K562 (cell line): ENCODE results near the gene DNAJB4. TPM values are rescaled to one million over a fixed set of nuclear protein-coding genes. Genes with fewer than 3 reads are reported as not detected.

Experiments
- ATAC-seq: fragments of 200-7000 bp; cut with Tn5 transposase; 3 replicates; pipeline ENCODE4 v1.9.1; 2020; ENCODE audit warnings: moderate library complexity
- BruUV-seq: library from RNA; stranded (reverse); fragments of 400-500 nt; replicated peaks from 2 replicates; lab custom pipeline; 2021; lab: Mats Ljungman, UMichigan
- CTCF ChIA-PET: fragments of 300-600 bp; formaldehyde crosslinking; extraction: SDS; loops from one replicate; lab custom pipeline; 2021; ENCODE audit warnings: low intra/inter-chr PET ratio; lab: Yijun Ruan, JAX
- POLR2A ChIA-PET: fragments of 300-600, 350-650 bp; sonication (Branson Sonifier 250); formaldehyde crosslinking; extraction: SDS; loops from one replicate; lab custom pipeline; 2021; ENCODE audit warnings: antibody characterized with exemption, inconsistent platforms; lab: Yijun Ruan, JAX
- DNase-seq, 4 experiments: peaks; one replicate each; pipeline versions ENCODE4 v3.0.0 to v3.0.0-alpha.2; 2011 to 2018; ENCODE audit warnings: low spot score in 3 of 4, mixed read lengths in 3 of 4; ENCODE audit errors: extremely low read depth in 1 of 4
- FAIRE-seq: peaks from 2 replicates; lab custom pipeline; 2011; peaks lifted over from hg19 to GRCh38; lab: Jason Lieb, UNC
- H2AFZ ChIP-seq: 2 replicates; pipeline ENCODE4 v1.6.0; 2011; ENCODE audit warnings: low read depth, low read length, control low read depth, inconsistent platforms
- H3K27ac ChIP-seq: fragments of 200-600 bp; 3 replicates; pipeline ENCODE4 v1.8.0; 2011; ENCODE audit warnings: low read depth, mild to moderate bottlenecking, control low read depth, inconsistent platforms, low read length, moderate library complexity, mixed read lengths; ENCODE audit errors: extremely low read depth
- H3K27me3 ChIP-seq, 2 experiments: fragments of 300-600 bp in 1 of 2; 2 replicates in 1 of 2; 3 replicates in 1 of 2; pipeline versions ENCODE4 v1.6.0 to v1.8.0; 2011; ENCODE audit warnings: inconsistent platforms in 2 of 2, low read length in 2 of 2, mild to moderate bottlenecking in 1 of 2, mixed read lengths in 1 of 2, moderate library complexity in 1 of 2; ENCODE audit not compliant: control insufficient read depth in 2 of 2, insufficient read depth in 2 of 2
- H3K36me3 ChIP-seq: fragments of 300-600 bp; 3 replicates; pipeline ENCODE4 v1.8.0; 2011; ENCODE audit warnings: mild to moderate bottlenecking, low read length, inconsistent platforms; ENCODE audit not compliant: control insufficient read depth, insufficient read depth
- H3K4me1 ChIP-seq, 2 experiments: fragments of 200-600 bp in 1 of 2; replicated peaks in 1 of 2; 2 replicates in 1 of 2; 3 replicates in 1 of 2; pipeline versions ENCODE4 v1.5.1 to v1.8.0; 2011; ENCODE audit warnings: inconsistent platforms in 2 of 2, low read length in 2 of 2, mild to moderate bottlenecking in 1 of 2, mixed read lengths in 1 of 2, moderate library complexity in 1 of 2; ENCODE audit not compliant: control insufficient read depth in 2 of 2, insufficient read depth in 2 of 2
- H3K4me2 ChIP-seq: 2 replicates; pipeline ENCODE4 v1.6.1; 2011; ENCODE audit warnings: low read length, control low read depth, inconsistent platforms, mixed read lengths; ENCODE audit not compliant: insufficient read depth
- H3K4me3 ChIP-seq: fragments of 200-600 bp; sonication (generic), shearing (Covaris generic); 2 replicates; pipeline ENCODE4 v1.5.1; 2016; ENCODE audit warnings: control low read depth, inconsistent platforms
- H3K79me2 ChIP-seq: fragments of 200-600 bp; 3 replicates; pipeline ENCODE4 v1.8.0; 2011; ENCODE audit warnings: low read length, inconsistent platforms; ENCODE audit not compliant: control insufficient read depth, insufficient read depth
- H3K9ac ChIP-seq, 2 experiments: 2 replicates each; pipeline versions ENCODE4 v1.6.0 to v1.6.1; 2011; ENCODE audit warnings: low read depth in 2 of 2, low read length in 2 of 2, control low read depth in 1 of 2, inconsistent platforms in 1 of 2, mild to moderate bottlenecking in 1 of 2, mixed read lengths in 1 of 2; ENCODE audit not compliant: insufficient read depth in 1 of 2
- H3K9me1 ChIP-seq: one replicate; pipeline ENCODE4 v1.6.0; 2011; ENCODE audit warnings: inconsistent platforms, mild to moderate bottlenecking, low read length, moderate library complexity; ENCODE audit not compliant: control insufficient read depth, insufficient read depth
- H3K9me3 ChIP-seq: replicated peaks from 2 replicates; pipeline ENCODE4 v1.5.1; 2011; ENCODE audit warnings: low read depth, low read length, inconsistent platforms; ENCODE audit not compliant: control insufficient read depth, insufficient read depth
- H4K20me1 ChIP-seq: replicated peaks from 2 replicates; pipeline ENCODE4 v1.6.1; 2011; ENCODE audit warnings: low read length, inconsistent platforms, mixed read lengths; ENCODE audit not compliant: control insufficient read depth, insufficient read depth
- ARID1B ChIP-seq: fragments of 450-650 bp; IDR thresholded peaks from 2 replicates; pipeline ENCODE4 v1.6.1; 2016; ENCODE audit warnings: antibody characterized with exemption, mild to moderate bottlenecking, inconsistent platforms
- CBFA2T3 ChIP-seq: fragments of 450-650 bp; IDR thresholded peaks from 2 replicates; pipeline ENCODE4 v1.6.1; 2017
- CHCHD3 ChIP-seq: fragments of 250-450 bp; sonication (Bioruptor Pico); IDR thresholded peaks from 2 replicates; pipeline ENCODE4 v2.1.2; 2022; ENCODE audit warnings: mild to moderate bottlenecking
- HDAC3 ChIP-seq: fragments of 450-650 bp; IDR thresholded peaks from 2 replicates; pipeline ENCODE4 v1.6.1; 2018; ENCODE audit warnings: borderline replicate concordance, mild to moderate bottlenecking, moderate library complexity; ENCODE audit not compliant: partially characterized antibody
- KDM5B ChIP-seq: fragments of 200-600 bp; sonication (generic); IDR thresholded peaks from 2 replicates; pipeline ENCODE4 v1.6.1; 2012; ENCODE audit warnings: low read depth, mild to moderate bottlenecking, moderate library complexity, low read length, control low read depth, inconsistent platforms; ENCODE audit not compliant: insufficient replicate concordance
- PHB ChIP-seq: fragments of 250-450 bp; sonication (Bioruptor Pico); IDR thresholded peaks from 2 replicates; pipeline ENCODE4 v1.5.0; 2021
- TAL1 ChIP-seq: fragments of 450-650 bp; IDR thresholded peaks from 2 replicates; pipeline ENCODE4 v1.6.1; 2016; ENCODE audit warnings: mild to moderate bottlenecking
- TCF3 ChIP-seq: sonication (generic); formaldehyde crosslinking; IDR thresholded peaks from 2 replicates; pipeline ENCODE4 v1.4.0; 2020; ENCODE audit warnings: mild to moderate bottlenecking, missing genetic modification reagents
- TSHZ1 ChIP-seq: fragments of 250-450 bp; sonication (Bioruptor Pico); IDR thresholded peaks from 2 replicates; pipeline ENCODE4 v1.4.0; 2020; ENCODE audit warnings: mild to moderate bottlenecking, moderate library complexity
- ZKSCAN8 ChIP-seq: fragments of 200-800 bp; sonication (Bioruptor generic); IDR thresholded peaks from 2 replicates; pipeline ENCODE4 v1.6.1; 2016; ENCODE audit warnings: missing genetic modification characterization, missing compliant biosample characterization
- ZNF551 ChIP-seq: fragments of 250-450 bp; sonication (Bioruptor Pico); IDR thresholded peaks from 2 replicates; pipeline ENCODE4 v1.5.0; 2021; ENCODE audit warnings: mild to moderate bottlenecking, moderate library complexity
- ZNF592 ChIP-seq: fragments of 450-650 bp; IDR thresholded peaks from 2 replicates; pipeline ENCODE4 v1.6.1; 2017; ENCODE audit warnings: antibody characterized with exemption, mild to moderate bottlenecking
- WGBS: fragments of 100-300 bp; shearing (Covaris generic); methylation state at CpG from one replicate; pipeline ENCODE4 v1.1.6; 2016; ENCODE audit warnings: low coverage, mixed read lengths; ENCODE audit not compliant: insufficient coverage; ENCODE audit errors: missing lambda C conversion rate; 5-methylcytosine and 5-hydroxymethylcytosine counted together
- in situ Hi-C: fragments of 300-500 bp; cut with MboI; formaldehyde crosslinking; loops from 4 replicates; pipeline ENCODE4 v1.15.0; 2018; ENCODE audit warnings: inconsistent platforms, mixed read lengths
- intact Hi-C: fragments of 100-400 bp; cut with micrococcal nuclease; formaldehyde crosslinking; loops from 2 replicates; pipeline ENCODE4 v1.14.2; 2022
- polyA plus RNA-seq, 8 experiments: library from polyadenylated mRNA; depleted of rRNA in 4 of 8; stranded (reverse) in 5 of 8; unstranded in 3 of 8; fragments of >200 nt; fragmentation: Nextera tagmentation in 2 of 8; fragmentation: Illumina TruSeq in 1 of 8; extraction: Ambion mirVana in 2 of 8; extraction: Trizol in 1 of 8; gene quantifications; 2 replicates each; pipeline versions ENCODE4 v1.2.1 to v1.2.3, GENCODE V29; 2011 to 2014; ENCODE audit warnings: inconsistent platforms in 1 of 8, missing spikeins in 1 of 8
- total RNA-seq, 7 experiments: library from RNA; depleted of rRNA in 6 of 7; stranded (reverse); fragments of >200 nt in 6 of 7; fragmentation: Illumina TruSeq in 2 of 7; extraction: Trizol in 2 of 7; gene quantifications; 2 replicates each; pipeline versions ENCODE4 v1.2.1 to v1.2.3, GENCODE V29; 2011 to 2021; ENCODE audit warnings: low replicate concordance in 1 of 7
- TF ChIP-seq, protein P1 (sequence below): fragments of 450-650 bp; formaldehyde crosslinking; IDR thresholded peaks from 2 replicates; pipeline ENCODE4 v1.4.0; 2020; ENCODE audit warnings: mild to moderate bottlenecking, moderate library complexity

The DNAJB4 gene
- total and polyA plus RNA-seq, 9 of the 15 experiments (the other 6 are each of a cell fraction or from before 2014, with no cell fraction given) = 8.5 to 27.7 (median 19.8) TPM

DNA sequence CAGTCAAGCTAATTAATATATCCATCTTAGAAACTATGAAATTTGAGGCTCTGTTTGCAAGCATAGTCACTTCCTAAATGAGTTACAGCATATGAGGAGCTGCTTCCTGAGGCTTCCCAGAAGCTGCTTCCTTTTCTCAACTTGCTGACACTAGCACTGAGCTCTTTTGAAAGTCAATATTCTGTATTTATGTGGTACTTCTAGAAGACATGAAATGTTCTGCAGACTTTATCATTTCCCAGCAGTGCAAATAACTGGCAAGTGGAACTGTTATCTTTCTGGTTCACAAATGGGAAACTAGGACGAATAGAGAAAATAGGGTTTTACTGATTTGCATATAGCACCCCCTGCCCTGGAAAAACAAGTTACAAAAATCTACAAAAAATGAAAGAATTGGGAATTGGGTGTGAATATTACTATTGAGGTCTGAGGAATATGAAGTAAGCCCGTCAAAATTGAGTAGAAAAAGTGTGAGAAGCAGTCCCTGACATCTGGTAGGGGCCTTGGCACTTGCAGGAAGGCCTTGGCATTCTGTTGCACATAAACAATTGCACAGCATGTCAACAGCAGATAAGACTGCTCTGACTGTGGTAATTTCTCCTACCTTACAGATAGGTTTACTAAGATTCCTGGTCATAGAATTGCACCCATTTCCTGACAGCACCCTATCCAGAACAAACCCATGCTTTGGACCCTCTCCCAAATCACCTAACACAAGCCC lies 48.1 kb downstream of the DNAJB4 start:
- Histone ChIP-seq H3K4me2 (no peak overlapping the region; the same call in 1 of the 2 replicates), H3K9ac (no peak overlapping the region), H3K79me2 (no peaks in the 10 kb centered on the region), H3K4me3 (no peak overlapping the region), H3K27ac (no peak overlapping the region; the same call in 2 of the 3 replicates), H3K27me3 (no peaks in the 10 kb centered on the region), H3K9me1 (no peaks in the 10 kb centered on the region), H3K4me1 (peaks cover 0 to 16% of the 10 kb centered on the region in 2 experiments; a peak in 2 of 5 replicates), H3K36me3 (no peaks in the 10 kb centered on the region), H4K20me1 (no peaks in the 10 kb centered on the region), H2AFZ (peak overlapping the region; percentile 72), H3K9me3 (no peaks in the 10 kb centered on the region)
- ChIA-PET CTCF (no interaction called here), POLR2A (interaction anchor here (0.7 to 1.5 kb wide), 3 partner anchors 9 to 74 kb away, joined by 3 to 9 read pairs (median 4); partner anchors contain the start of genes DNAJB4 and FUBP1)
- peak; percentile 53 for ATAC-seq
- WGBS = 7% methylated on average over 2 of the region's 2 CpGs
- intact Hi-C loops = loop anchor here (10.0 kb wide), 1 partner anchor 78 kb away; the partner anchor contains the start of gene FUBP1
- in situ Hi-C loops = no loop called here
- no peak for FAIRE-seq
- no TSS peak for BruUV-seq
- DNase-seq = peak in 2 of 4 experiments; percentile 20 to 39
- TF ChIP-seq PHB (CRISPR knock-in tag) (no peak), CBFA2T3 (peak; percentile 51), CHCHD3 (CRISPR knock-in tag) (no peak), ARID1B (0 out of 2 replicates have a peak, but pooled peaks have one; percentile 44), TSHZ1 (CRISPR knock-in tag) (no peak), ZNF551 (CRISPR knock-in tag) (no peak), TCF3 (CRISPR knock-in tag) (peak; percentile 55), HDAC3 (no peak), ZNF592 (0 out of 2 replicates have a peak, but pooled peaks have one; percentile 20), TAL1 (peak; percentile 41), KDM5B (no peak), ZKSCAN8 (CRISPR knock-in tag) (no peak)
- TF ChIP-seq, protein P1, sequence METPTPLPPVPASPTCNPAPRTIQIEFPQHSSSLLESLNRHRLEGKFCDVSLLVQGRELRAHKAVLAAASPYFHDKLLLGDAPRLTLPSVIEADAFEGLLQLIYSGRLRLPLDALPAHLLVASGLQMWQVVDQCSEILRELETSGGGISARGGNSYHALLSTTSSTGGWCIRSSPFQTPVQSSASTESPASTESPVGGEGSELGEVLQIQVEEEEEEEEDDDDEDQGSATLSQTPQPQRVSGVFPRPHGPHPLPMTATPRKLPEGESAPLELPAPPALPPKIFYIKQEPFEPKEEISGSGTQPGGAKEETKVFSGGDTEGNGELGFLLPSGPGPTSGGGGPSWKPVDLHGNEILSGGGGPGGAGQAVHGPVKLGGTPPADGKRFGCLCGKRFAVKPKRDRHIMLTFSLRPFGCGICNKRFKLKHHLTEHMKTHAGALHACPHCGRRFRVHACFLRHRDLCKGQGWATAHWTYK = no peak
